K562 treated with DMSO at 1 percent for 48 hours (cell line): ENCODE data around the gene TACR3. TPM values are rescaled to one million over a fixed set of nuclear protein-coding genes. Genes with fewer than 3 reads are reported as not detected.

Experiments
- total RNA-seq: library from RNA; unstranded; fragments of 300-600 nt; gene quantifications from 2 replicates; pipeline ENCODE4 v1.2.3, GENCODE V29; 2022; ENCODE audit warnings: low replicate concordance; ENCODE audit errors: extremely low read depth

The TACR3 gene
- total RNA-seq: not detected in 2 replicates

GRCh38 chr4:103719830-103720207 is at the start of gene TACR3:
Gene TACR3 (minus strand): TSS chr4:103719985. CDS start chr4:103719675, 310 bp downstream.

